PC-3 (cell line): ENCODE data around the gene LENG1. TPM values are rescaled to one million over a fixed set of nuclear protein-coding genes. Genes with fewer than 3 reads are reported as not detected.
A peak's percentile ranks its signal among the peaks of the same experiment; 100 is the strongest.

Experiments used
- ATAC-seq: fragments of 200-7000 bp; cut with Tn5 transposase; 2 replicates; pipeline ENCODE4 v1.9.1; 2020; ENCODE audit warnings: mild to moderate bottlenecking, moderate library complexity
- BruUV-seq: library from RNA; stranded (reverse); fragments of 400-500 nt; replicated peaks from 2 replicates; lab custom pipeline; 2021; lab: Mats Ljungman, UMichigan
- CTCF ChIA-PET: fragments of 300-600 bp; sonication (Branson Sonifier 250); formaldehyde crosslinking; loops from one replicate; lab custom pipeline; 2022; ENCODE audit warnings: antibody characterized with exemption; lab: Charles Lee
- POLR2A ChIA-PET: fragments of 300-600 bp; sonication (Branson Sonifier 250); formaldehyde crosslinking; loops from one replicate; lab custom pipeline; 2022; ENCODE audit warnings: antibody characterized with exemption; ENCODE audit not compliant: unreplicated experiment; lab: Charles Lee
- DNase-seq: peaks from one replicate; pipeline ENCODE4 v3.0.0-alpha.2; 2015
- H2AFZ ChIP-seq: fragments of 300-600 bp; sonication (generic); 2 replicates; pipeline ENCODE4 v1.6.0; 2016; ENCODE audit warnings: antibody characterized with exemption, low read length
- H3F3A ChIP-seq: fragments of 300-600 bp; sonication (generic); one replicate; pipeline ENCODE4 v1.6.0; 2017; ENCODE audit warnings: antibody characterized with exemption, low read length, control low read depth, mild to moderate bottlenecking; ENCODE audit not compliant: unreplicated experiment
- H3K27ac ChIP-seq: fragments of 300-600 bp; sonication (generic); 2 replicates; pipeline ENCODE4 v1.5.1; 2016; ENCODE audit warnings: mild to moderate bottlenecking, low read length
- H3K27me3 ChIP-seq: fragments of 300-600 bp; sonication (generic); 2 replicates; pipeline ENCODE4 v1.6.1; 2016; ENCODE audit warnings: low read length, mixed read lengths
- H3K36me3 ChIP-seq: fragments of 300-600 bp; sonication (generic); 2 replicates; pipeline ENCODE4 v1.6.1; 2016; ENCODE audit warnings: low read depth, mixed run types, low read length, mixed read lengths
- H3K4me1 ChIP-seq: fragments of 300-600 bp; sonication (generic); 2 replicates; pipeline ENCODE4 v1.5.1; 2016; ENCODE audit warnings: low read length; ENCODE audit not compliant: insufficient read depth
- H3K4me2 ChIP-seq: fragments of 300-600 bp; sonication (generic); 2 replicates; pipeline ENCODE4 v1.6.0; 2016; ENCODE audit warnings: low read length
- H3K4me3 ChIP-seq: fragments of 300-600 bp; sonication (generic); 2 replicates; pipeline ENCODE4 v1.5.1; 2016; ENCODE audit warnings: mild to moderate bottlenecking, low read length, mixed read lengths
- H3K79me2 ChIP-seq: fragments of 300-600 bp; sonication (generic); 2 replicates; pipeline ENCODE4 v1.6.1; 2017; ENCODE audit warnings: low read length, mixed read lengths
- H3K9ac ChIP-seq: fragments of 300-600 bp; sonication (generic); 2 replicates; pipeline ENCODE4 v1.6.0; 2016; ENCODE audit warnings: mild to moderate bottlenecking, low read length
- H3K9me2 ChIP-seq: fragments of 300-600 bp; sonication (generic); replicated peaks from 2 replicates; pipeline ENCODE4 v1.6.1; 2016; ENCODE audit warnings: mixed run types, low read length, mixed read lengths
- H3K9me3 ChIP-seq: fragments of 300-600 bp; sonication (generic); 2 replicates; pipeline ENCODE4 v1.6.1; 2016; ENCODE audit warnings: low read length, mixed read lengths
- H4K20me1 ChIP-seq: fragments of 300-600 bp; sonication (generic); 2 replicates; pipeline ENCODE4 v1.6.1; 2016; ENCODE audit warnings: low read length, mixed read lengths
- CTCF ChIP-seq: fragments of 300-600 bp; sonication (generic); conservative IDR thresholded peaks from 2 replicates; pipeline ENCODE4 v1.5.1; 2017; ENCODE audit warnings: antibody characterized with exemption, low read depth, mild to moderate bottlenecking, low read length
- EZH2 ChIP-seq: fragments of 300-600 bp; sonication (generic); IDR thresholded peaks from one replicate; pipeline ENCODE4 v1.6.1; 2017; ENCODE audit warnings: antibody characterized with exemption, mild to moderate bottlenecking, low read length; ENCODE audit not compliant: unreplicated experiment
- EZH2phosphoT487 ChIP-seq: fragments of 300-600 bp; sonication (generic); IDR thresholded peaks from 2 replicates; pipeline ENCODE4 v1.6.1; 2018; ENCODE audit warnings: mild to moderate bottlenecking, antibody characterized with exemption, low read length, borderline replicate concordance
- intact Hi-C: fragments of 100-400 bp; cut with micrococcal nuclease; formaldehyde crosslinking; loops from 2 replicates; pipeline ENCODE4 v1.9.0; 2023
- total RNA-seq: library from RNA; depleted of rRNA; stranded (reverse); fragments of >200 nt; gene quantifications from 2 replicates; pipeline ENCODE4 v1.2.3, GENCODE V29; 2014

Gene LENG1
- total RNA-seq, 1 experiment from 2014 or later, result 13.6 TPM

GRCh38 chr19:54121259-54121658, 38.3 kb downstream of the LENG1 start:
- no TSS peak for BruUV-seq
- ATAC-seq, result no peak
- Histone ChIP-seq H3K27ac (no peak overlapping the region), H4K20me1 (no peaks in the 10 kb centered on the region), H3K9ac (no peak overlapping the region), H3K9me3 (no peaks in the 10 kb centered on the region), H3K27me3 (no peaks in the 10 kb centered on the region), H3K4me1 (peaks cover 5% of the 10 kb centered on the region), H3K36me3 (peaks cover 60% of the 10 kb centered on the region), H3F3A (no peaks in the 10 kb centered on the region), H3K4me2 (no peak overlapping the region), H2AFZ (no peak overlapping the region), H3K4me3 (no peak overlapping the region), H3K79me2 (peaks cover 19% of the 10 kb centered on the region), H3K9me2 (no peaks in the 10 kb centered on the region)
- intact Hi-C loops, result no loop called here
- CTCF ChIA-PET, result no interaction called here
- no peak for DNase-seq
- TF ChIP-seq EZH2phosphoT487, result no peak
- TF ChIP-seq CTCF, result no peak
- no peak for TF ChIP-seq EZH2
- POLR2A ChIA-PET, result no interaction called here

GRCh38 chr19:54115109-54116063, 44.1 kb downstream of the LENG1 start, which contains the start of the genes PRPF31 and TFPT:
Gene PRPF31 (plus strand): TSS chr19:54115754. CDS start chr19:54118279, 2,525 bp downstream.
Gene TFPT (minus strand): TSS chr19:54115657. CDS start chr19:54115269, 388 bp downstream.
- Histone ChIP-seq H3K27ac (peak within 1 kb of the TSS; percentile 19; the same call in 1 of the 2 replicates), H3F3A (no peaks in the 10 kb centered on the region), H3K4me1 (peaks cover 10% of the 10 kb centered on the region), H3K36me3 (peaks cover 18% of the 10 kb centered on the region; the same call in 1 of the 2 replicates), H3K4me2 (peak within 1 kb of the TSS; percentile 95), H3K9me2 (no peaks in the 10 kb centered on the region), H3K79me2 (peaks cover 42% of the 10 kb centered on the region), H3K27me3 (no peaks in the 10 kb centered on the region), H2AFZ (peak within 1 kb of the TSS; percentile 67), H3K9me3 (no peaks in the 10 kb centered on the region), H4K20me1 (no peaks in the 10 kb centered on the region), H3K4me3 (peak within 1 kb of the TSS; percentile 74), H3K9ac (peak within 1 kb of the TSS; percentile 78)
- intact Hi-C loops, result loop anchor here (1.0 kb wide), 2 partner anchors 13 to 22 kb away; partner anchors contain the start of genes CNOT3 and NDUFA3
- ChIA-PET POLR2A (interaction anchor here (2.1 kb wide), 1 partner anchor 22 kb away, joined by 25 read pairs; the partner anchor contains the start of gene CNOT3), CTCF (interaction anchor here (0.6 kb wide), 1 partner anchor 85 kb away, joined by 3 read pairs; no protein-coding TSS in a partner anchor)
- TSS peak; percentile 78 for BruUV-seq
- ATAC-seq (peak; percentile 92), DNase-seq (peak; percentile 99)
- TF ChIP-seq EZH2 (no peak), EZH2phosphoT487 (no peak)
